Spinal cord (tissue), 10 donors: ENCODE data around the gene ANGPTL2. TPM values are rescaled to one million over a fixed set of nuclear protein-coding genes. Genes with fewer than 3 reads are reported as not detected.

Experiments
- DNase-seq, 6 donors: peaks; one replicate each; pipeline versions ENCODE4 v3.0.0 to v3.0.0-alpha.2; 2013 to 2015; ENCODE audit warnings: low spot score in 6 of 6, low read depth in 4 of 6
- H3K27ac ChIP-seq: one replicate; pipeline ENCODE4 v1.5.1; 2013; ENCODE audit warnings: low read depth, low read length, control low read depth
- H3K27me3 ChIP-seq: one replicate; pipeline ENCODE4 v1.6.1; 2013; ENCODE audit warnings: low read length; ENCODE audit not compliant: control insufficient read depth, insufficient read depth
- H3K36me3 ChIP-seq: one replicate; pipeline ENCODE4 v1.6.1; 2013; ENCODE audit warnings: low read length; ENCODE audit not compliant: control insufficient read depth, insufficient read depth
- H3K4me1 ChIP-seq: one replicate; pipeline ENCODE4 v1.6.1; 2013; ENCODE audit warnings: low read length; ENCODE audit not compliant: control insufficient read depth, insufficient read depth
- H3K4me3 ChIP-seq: one replicate; pipeline ENCODE4 v1.5.1; 2013; ENCODE audit warnings: low read depth, low read length, control low read depth
- H3K9me3 ChIP-seq: one replicate; pipeline ENCODE4 v1.6.1; 2013; ENCODE audit warnings: low read length; ENCODE audit not compliant: control insufficient read depth, insufficient read depth
- WGBS: methylation state at CpG from one replicate; pipeline ENCODE4 v1.1.5; 2013; ENCODE audit warnings: missing lambda C conversion rate; ENCODE audit not compliant: insufficient coverage; 5-methylcytosine and 5-hydroxymethylcytosine counted together
- polyA plus RNA-seq, 2 donors: library from polyadenylated mRNA; unstranded; fragments of 120-200 nt; gene quantifications; one replicate each; pipeline ENCODE4 v1.2.1, GENCODE V29; 2013; ENCODE audit not compliant: insufficient read length in 2 of 2
- total RNA-seq, 2 donors: library from RNA; depleted of rRNA in 1 of 2; stranded (reverse); fragments of 120-200 nt in 1 of 2; fragments of >200 nt in 1 of 2; gene quantifications; one replicate each; pipeline versions ENCODE4 v1.2.3 to v1.2.4, GENCODE V29; 2013 to 2014
- donor health status: healthy.

The ANGPTL2 gene
- total and polyA plus RNA-seq, 4 donors, result 22.1 to 58.5 (median 46.4) TPM

GRCh38 chr9:127158786-127159324, 36.4 kb upstream of the ANGPTL2 start:
- no peaks in the 10 kb centered on the region for H3K9me3 ChIP-seq
- H3K36me3 ChIP-seq, result no peaks in the 10 kb centered on the region
- peak overlapping the region; percentile 61 for H3K27ac ChIP-seq
- DNase-seq, result no peak
- H3K4me3 ChIP-seq, result no peak overlapping the region
- peaks cover 48% of the 10 kb centered on the region for H3K4me1 ChIP-seq
- H3K27me3 ChIP-seq, result no peaks in the 10 kb centered on the region
- WGBS, result 52% methylated on average over 4 of the region's 4 CpGs

- peak in 1 of 6 donors; percentile 51 for DNase-seq
- Histone ChIP-seq H3K4me1 (peaks cover 34% of the 10 kb centered on the region), H3K9me3 (no peaks in the 10 kb centered on the region), H3K27me3 (no peaks in the 10 kb centered on the region), H3K36me3 (no peaks in the 10 kb centered on the region), H3K4me3 (no peak overlapping the region), H3K27ac (peak overlapping the region; percentile 74)
- WGBS, result 57% methylated on average over 3 of the region's 5 CpGs
These were observed 33.0 kb upstream of the ANGPTL2 start for GRCh38 chr9:127155314-127155960.

- Histone ChIP-seq H3K27ac (peak overlapping the region; percentile 74), H3K4me1 (peaks cover 28% of the 10 kb centered on the region), H3K4me3 (no peak overlapping the region), H3K36me3 (no peaks in the 10 kb centered on the region), H3K27me3 (no peaks in the 10 kb centered on the region), H3K9me3 (no peaks in the 10 kb centered on the region)
- 21% methylated on average over 11 of the region's 13 CpGs for WGBS
- DNase-seq, result peak in 4 of 6 donors; percentile 32 to 82 (median 56)
These were observed 32.2 kb upstream of the ANGPTL2 start for GRCh38 chr9:127154390-127155191.

GRCh38 chr9:127154003-127154389, 31.6 kb upstream of the ANGPTL2 start:
- Histone ChIP-seq H3K9me3 (no peaks in the 10 kb centered on the region), H3K27me3 (no peaks in the 10 kb centered on the region), H3K4me3 (no peak overlapping the region), H3K4me1 (peaks cover 23% of the 10 kb centered on the region), H3K36me3 (no peaks in the 10 kb centered on the region), H3K27ac (peak overlapping the region; percentile 74)
- WGBS, result 80% methylated on average over 4 of the region's 5 CpGs
- no peak for DNase-seq

- Histone ChIP-seq H3K27me3 (no peaks in the 10 kb centered on the region), H3K4me1 (peaks cover 22% of the 10 kb centered on the region), H3K27ac (no peak overlapping the region), H3K4me3 (no peak overlapping the region), H3K36me3 (no peaks in the 10 kb centered on the region), H3K9me3 (no peaks in the 10 kb centered on the region)
- DNase-seq, result no peak
- 95% methylated on average over 4 of the region's 4 CpGs for WGBS
These were observed 31.1 kb upstream of the ANGPTL2 start for GRCh38 chr9:127153501-127153900.

- Histone ChIP-seq H3K4me3 (no peak overlapping the region), H3K4me1 (peaks cover 13% of the 10 kb centered on the region), H3K27ac (no peak overlapping the region), H3K9me3 (no peaks in the 10 kb centered on the region), H3K27me3 (no peaks in the 10 kb centered on the region), H3K36me3 (no peaks in the 10 kb centered on the region)
- DNase-seq, result no peak
- WGBS, result 91% methylated on average over 6 of the region's 6 CpGs
These were observed 27.3 kb upstream of the ANGPTL2 start for GRCh38 chr9:127149463-127150390.

- H3K27me3 ChIP-seq, result no peaks in the 10 kb centered on the region
- H3K4me3 ChIP-seq, result no peak overlapping the region
- WGBS, result 98% methylated on average over 7 of the region's 7 CpGs
- no peak overlapping the region for H3K27ac ChIP-seq
- H3K4me1 ChIP-seq, result peaks cover 7% of the 10 kb centered on the region
- DNase-seq, result no peak
- H3K36me3 ChIP-seq, result no peaks in the 10 kb centered on the region
- H3K9me3 ChIP-seq, result no peaks in the 10 kb centered on the region
These were observed 26.6 kb upstream of the ANGPTL2 start for GRCh38 chr9:127149010-127149409.

GRCh38 chr9:127148014-127148413, 25.6 kb upstream of the ANGPTL2 start:
- 92% methylated on average over 5 of the region's 5 CpGs for WGBS

GRCh38 chr9:127147251-127147650, 24.8 kb upstream of the ANGPTL2 start:
- Histone ChIP-seq H3K36me3 (no peaks in the 10 kb centered on the region), H3K27me3 (no peaks in the 10 kb centered on the region), H3K4me3 (no peak overlapping the region), H3K4me1 (no peaks in the 10 kb centered on the region), H3K9me3 (no peaks in the 10 kb centered on the region), H3K27ac (no peak overlapping the region)
- no peak for DNase-seq
- WGBS, result no CpG with 5 or more reads among the region's 2 CpGs

More at GRCh38 chr9:127148014-127148413, 25.6 kb upstream of the ANGPTL2 start:
- H3K27me3 ChIP-seq, result no peaks in the 10 kb centered on the region
- DNase-seq, result no peak
- no peaks in the 10 kb centered on the region for H3K9me3 ChIP-seq
- no peaks in the 10 kb centered on the region for H3K4me1 ChIP-seq
- no peaks in the 10 kb centered on the region for H3K36me3 ChIP-seq
- no peak overlapping the region for H3K27ac ChIP-seq
- H3K4me3 ChIP-seq, result no peak overlapping the region
